GM23338 (cell line): Measurements from ENCODE around the gene SERPINI1. TPM values are rescaled to one million over a fixed set of nuclear protein-coding genes. Genes with fewer than 3 reads are reported as not detected.

ENCODE experiments used
- ATAC-seq: fragments of 200-7000 bp; cut with Tn5 transposase; 3 replicates; pipeline ENCODE4 v1.9.1; 2020
- DNase-seq: peaks from one replicate; pipeline ENCODE4 v3.0.0-alpha.2; 2015; ENCODE audit warnings: low spot score
- H2AFZ ChIP-seq: fragments of 200-600 bp; sonication (generic); 2 replicates; pipeline ENCODE4 v1.8.0; 2016; ENCODE audit warnings: antibody characterized with exemption, mild to moderate bottlenecking, moderate library complexity
- H3F3A ChIP-seq: fragments of 200-600 bp; sonication (generic); replicated peaks from 2 replicates; pipeline ENCODE4 v1.8.0; 2017; ENCODE audit warnings: antibody characterized with exemption, mixed run types, low read depth
- H3K27ac ChIP-seq: fragments of 200-600 bp; sonication (generic); 2 replicates; pipeline ENCODE4 v1.6.1; 2016; ENCODE audit warnings: low read depth
- H3K27me3 ChIP-seq: fragments of 200-600 bp; sonication (generic); 2 replicates; pipeline ENCODE4 v1.8.0; 2016; ENCODE audit warnings: mild to moderate bottlenecking, mixed run types, moderate library complexity; ENCODE audit not compliant: insufficient read depth
- H3K36me3 ChIP-seq: fragments of 200-600 bp; sonication (generic); 2 replicates; pipeline ENCODE4 v1.8.0; 2016; ENCODE audit warnings: mild to moderate bottlenecking; ENCODE audit not compliant: insufficient read depth
- H3K4me1 ChIP-seq: fragments of 200-600 bp; sonication (generic); 2 replicates; pipeline ENCODE4 v1.8.0; 2016; ENCODE audit warnings: mild to moderate bottlenecking, moderate library complexity; ENCODE audit not compliant: insufficient read depth
- H3K4me2 ChIP-seq: fragments of 200-600 bp; sonication (generic); 2 replicates; pipeline ENCODE4 v1.7.1; 2017; ENCODE audit warnings: mixed run types
- H3K4me3 ChIP-seq: fragments of 200-600 bp; sonication (generic); 2 replicates; pipeline ENCODE4 v1.6.1; 2016; ENCODE audit warnings: mixed run types
- H3K79me2 ChIP-seq: fragments of 200-600 bp; sonication (generic); replicated peaks from 2 replicates; pipeline ENCODE4 v1.8.0; 2017; ENCODE audit warnings: mild to moderate bottlenecking; ENCODE audit not compliant: insufficient read depth
- H3K9me2 ChIP-seq: fragments of 200-600 bp; sonication (generic); 2 replicates; pipeline ENCODE4 v1.8.0; 2017; ENCODE audit not compliant: insufficient read depth
- H4K20me1 ChIP-seq: fragments of 200-600 bp; sonication (generic); replicated peaks from 2 replicates; pipeline ENCODE4 v1.8.0; 2017; ENCODE audit warnings: mild to moderate bottlenecking; ENCODE audit not compliant: insufficient read depth
- H3K27ac Mint-ChIP-seq: 2 replicates; pipeline ENCODE4 v1.8.0; 2020; ENCODE audit warnings: inconsistent platforms, mild to moderate bottlenecking, moderate library complexity, mixed read lengths
- H3K27me3 Mint-ChIP-seq: 3 replicates; pipeline ENCODE4 v1.8.0; 2022; ENCODE audit warnings: low read depth, mild to moderate bottlenecking, moderate library complexity, mixed read lengths, inconsistent platforms; ENCODE audit not compliant: insufficient read depth, poor library complexity
- H3K36me3 Mint-ChIP-seq: 3 replicates; pipeline ENCODE4 v1.8.0; 2021; ENCODE audit warnings: low read depth, mild to moderate bottlenecking, inconsistent platforms, moderate library complexity, mixed read lengths
- H3K4me1 Mint-ChIP-seq: 3 replicates; pipeline ENCODE4 v1.8.0; 2020; ENCODE audit warnings: mild to moderate bottlenecking, inconsistent platforms, mixed read lengths
- H3K4me3 Mint-ChIP-seq: 3 replicates; pipeline ENCODE4 v1.8.0; 2021; ENCODE audit warnings: moderate library complexity, mild to moderate bottlenecking, inconsistent platforms, mixed read lengths
- H3K9me3 Mint-ChIP-seq: 3 replicates; pipeline ENCODE4 v1.8.0; 2020; ENCODE audit warnings: moderate library complexity, mild to moderate bottlenecking, inconsistent platforms, mixed read lengths
- CREB1 ChIP-seq: fragments of 250-450 bp; sonication (Bioruptor Pico); IDR thresholded peaks from 2 replicates; pipeline ENCODE4 v1.5.0; 2020; ENCODE audit warnings: low read depth, mild to moderate bottlenecking, moderate library complexity
- EZH2 ChIP-seq: fragments of 200-600 bp; sonication (generic); IDR thresholded peaks from one replicate; pipeline ENCODE4 v1.8.0; 2017; ENCODE audit warnings: antibody characterized with exemption, mild to moderate bottlenecking, low read depth; ENCODE audit not compliant: unreplicated experiment
- EZH2phosphoT487 ChIP-seq: fragments of 200-600 bp; sonication (generic); IDR thresholded peaks from one replicate; pipeline ENCODE4 v1.8.1; 2018; ENCODE audit warnings: antibody characterized with exemption; ENCODE audit not compliant: unreplicated experiment
- POLR2AphosphoS5 ChIP-seq: IDR thresholded peaks from 2 replicates; pipeline ENCODE4 v1.6.1; 2016; ENCODE audit warnings: antibody characterized with exemption, low read depth
- STAT1 ChIP-seq: IDR thresholded peaks from one replicate; pipeline ENCODE4 v1.6.1; 2016; ENCODE audit warnings: antibody characterized with exemption; ENCODE audit not compliant: unreplicated experiment
- ZNF114 ChIP-seq: fragments of 250-450 bp; sonication (Bioruptor Pico); IDR thresholded peaks from 2 replicates; pipeline ENCODE4 v1.5.0; 2020; ENCODE audit warnings: mild to moderate bottlenecking, moderate library complexity
- ZNF331 ChIP-seq: fragments of 250-450 bp; sonication (Bioruptor Pico); IDR thresholded peaks from 2 replicates; pipeline ENCODE4 v1.5.0; 2020; ENCODE audit warnings: low read depth, mild to moderate bottlenecking, moderate library complexity
- ZNF462 ChIP-seq: fragments of 250-450 bp; sonication (Bioruptor Pico); IDR thresholded peaks from 2 replicates; pipeline ENCODE4 v1.5.0; 2020; ENCODE audit warnings: mild to moderate bottlenecking, moderate library complexity
- polyA plus RNA-seq: library from polyadenylated mRNA; unstranded; fragments of >200 nt; fragmentation: Nextera tagmentation; extraction: Ambion mirVana; gene quantifications from 2 replicates; pipeline ENCODE4 v1.2.1, GENCODE V29; 2016
- total RNA-seq: library from RNA; depleted of rRNA; stranded (reverse); fragments of >200 nt; shearing (Covaris generic); gene quantifications from 2 replicates; pipeline ENCODE4 v1.2.3, GENCODE V29; 2014
- TF ChIP-seq, protein P1 (sequence below): IDR thresholded peaks from one replicate; pipeline ENCODE4 v1.6.1; 2018; ENCODE audit warnings: antibody characterized with exemption; ENCODE audit not compliant: unreplicated experiment
- TF ChIP-seq, protein P2 (sequence below), 2 experiments: fragments of 200-600 bp in 1 of 2; sonication (generic) in 1 of 2; conservative IDR thresholded peaks; 2 replicates each; pipeline versions ENCODE4 v1.5.1 to v1.6.1; 2016 to 2017; ENCODE audit warnings: antibody characterized with exemption in 2 of 2, low read depth in 2 of 2, mild to moderate bottlenecking in 2 of 2, moderate library complexity in 1 of 2

Gene SERPINI1
- total and polyA plus RNA-seq, 2 experiments from 2014 or later, result 9.2 to 26.6 TPM

- TF ChIP-seq, protein P1, sequence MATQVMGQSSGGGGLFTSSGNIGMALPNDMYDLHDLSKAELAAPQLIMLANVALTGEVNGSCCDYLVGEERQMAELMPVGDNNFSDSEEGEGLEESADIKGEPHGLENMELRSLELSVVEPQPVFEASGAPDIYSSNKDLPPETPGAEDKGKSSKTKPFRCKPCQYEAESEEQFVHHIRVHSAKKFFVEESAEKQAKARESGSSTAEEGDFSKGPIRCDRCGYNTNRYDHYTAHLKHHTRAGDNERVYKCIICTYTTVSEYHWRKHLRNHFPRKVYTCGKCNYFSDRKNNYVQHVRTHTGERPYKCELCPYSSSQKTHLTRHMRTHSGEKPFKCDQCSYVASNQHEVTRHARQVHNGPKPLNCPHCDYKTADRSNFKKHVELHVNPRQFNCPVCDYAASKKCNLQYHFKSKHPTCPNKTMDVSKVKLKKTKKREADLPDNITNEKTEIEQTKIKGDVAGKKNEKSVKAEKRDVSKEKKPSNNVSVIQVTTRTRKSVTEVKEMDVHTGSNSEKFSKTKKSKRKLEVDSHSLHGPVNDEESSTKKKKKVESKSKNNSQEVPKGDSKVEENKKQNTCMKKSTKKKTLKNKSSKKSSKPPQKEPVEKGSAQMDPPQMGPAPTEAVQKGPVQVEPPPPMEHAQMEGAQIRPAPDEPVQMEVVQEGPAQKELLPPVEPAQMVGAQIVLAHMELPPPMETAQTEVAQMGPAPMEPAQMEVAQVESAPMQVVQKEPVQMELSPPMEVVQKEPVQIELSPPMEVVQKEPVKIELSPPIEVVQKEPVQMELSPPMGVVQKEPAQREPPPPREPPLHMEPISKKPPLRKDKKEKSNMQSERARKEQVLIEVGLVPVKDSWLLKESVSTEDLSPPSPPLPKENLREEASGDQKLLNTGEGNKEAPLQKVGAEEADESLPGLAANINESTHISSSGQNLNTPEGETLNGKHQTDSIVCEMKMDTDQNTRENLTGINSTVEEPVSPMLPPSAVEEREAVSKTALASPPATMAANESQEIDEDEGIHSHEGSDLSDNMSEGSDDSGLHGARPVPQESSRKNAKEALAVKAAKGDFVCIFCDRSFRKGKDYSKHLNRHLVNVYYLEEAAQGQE, result no peak
- no peak for TF ChIP-seq POLR2AphosphoS5
- no peak for TF ChIP-seq EZH2
Observed at GRCh38 chr3:167736997-167737396, 1.5 kb downstream of the SERPINI1 start (continued).

- H3K4me3 ChIP-seq, result no peak overlapping the region
- H3K36me3 ChIP-seq, result no peaks in the 10 kb centered on the region
- H3K4me1 ChIP-seq, result peaks cover 15% of the 10 kb centered on the region
- no peaks in the 10 kb centered on the region for H3K9me2 ChIP-seq
- H3F3A ChIP-seq, result no peaks in the 10 kb centered on the region; the same call in 1 of the 2 replicates
- Mint-ChIP-seq H3K4me1 (peaks cover 13% of the 10 kb centered on the region), H3K27me3 (no peaks in the 10 kb centered on the region), H3K4me3 (no peak overlapping the region), H3K27ac (no peak overlapping the region), H3K9me3 (no peaks in the 10 kb centered on the region), H3K36me3 (no peaks in the 10 kb centered on the region)
- no peak overlapping the region for H2AFZ ChIP-seq
- no peaks in the 10 kb centered on the region for H3K27me3 ChIP-seq
- H3K4me2 ChIP-seq, result no peak overlapping the region
- H3K79me2 ChIP-seq, result peaks cover 74% of the 10 kb centered on the region
- H4K20me1 ChIP-seq, result 0 out of 2 replicates have a peak, but pooled peaks cover 2% of the 10 kb centered on the region
- DNase-seq (no peak), ATAC-seq (no peak)
- no peak overlapping the region for H3K27ac ChIP-seq
- no peak for TF ChIP-seq POLR2AphosphoS5
- TF ChIP-seq, protein P2, sequence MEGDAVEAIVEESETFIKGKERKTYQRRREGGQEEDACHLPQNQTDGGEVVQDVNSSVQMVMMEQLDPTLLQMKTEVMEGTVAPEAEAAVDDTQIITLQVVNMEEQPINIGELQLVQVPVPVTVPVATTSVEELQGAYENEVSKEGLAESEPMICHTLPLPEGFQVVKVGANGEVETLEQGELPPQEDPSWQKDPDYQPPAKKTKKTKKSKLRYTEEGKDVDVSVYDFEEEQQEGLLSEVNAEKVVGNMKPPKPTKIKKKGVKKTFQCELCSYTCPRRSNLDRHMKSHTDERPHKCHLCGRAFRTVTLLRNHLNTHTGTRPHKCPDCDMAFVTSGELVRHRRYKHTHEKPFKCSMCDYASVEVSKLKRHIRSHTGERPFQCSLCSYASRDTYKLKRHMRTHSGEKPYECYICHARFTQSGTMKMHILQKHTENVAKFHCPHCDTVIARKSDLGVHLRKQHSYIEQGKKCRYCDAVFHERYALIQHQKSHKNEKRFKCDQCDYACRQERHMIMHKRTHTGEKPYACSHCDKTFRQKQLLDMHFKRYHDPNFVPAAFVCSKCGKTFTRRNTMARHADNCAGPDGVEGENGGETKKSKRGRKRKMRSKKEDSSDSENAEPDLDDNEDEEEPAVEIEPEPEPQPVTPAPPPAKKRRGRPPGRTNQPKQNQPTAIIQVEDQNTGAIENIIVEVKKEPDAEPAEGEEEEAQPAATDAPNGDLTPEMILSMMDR (conservative IDR thresholded peaks at IDR 0.05; ENCODE audit: low read depth in 2 of 2), result no peak
- no peak for TF ChIP-seq STAT1
- TF ChIP-seq ZNF114, result no peak
- TF ChIP-seq ZNF462, result no peak
- no peak for TF ChIP-seq ZNF331
- TF ChIP-seq, protein P1, result no peak
- TF ChIP-seq CREB1 (CRISPR knock-in tag), result no peak
- TF ChIP-seq EZH2phosphoT487, result no peak
Observed at GRCh38 chr3:167738037-167738436, 2.5 kb downstream of the SERPINI1 start.
